ENCODE results near the gene ALDH16A1.

GRCh38 chr19:49461656-49462055 lies 8.6 kb downstream of the ALDH16A1 start:
- no peak for TF ChIP-seq CTCF (conservative IDR thresholded peaks at IDR 0.05; ENCODE audit: low read length)
- no peak for TF ChIP-seq EZH2phosphoT487 (IDR thresholded peaks at IDR 0.05; ENCODE audit: borderline replicate concordance)

All from Loucy (cell line).